IMR-90 (cell line): Measurements from ENCODE around the gene USP32. TPM values are rescaled to one million over a fixed set of nuclear protein-coding genes. Genes with fewer than 3 reads are reported as not detected.

Source experiments
- ATAC-seq: fragments of 200-7000 bp; cut with Tn5 transposase; 2 replicates; pipeline ENCODE4 v1.9.1; 2020; ENCODE audit warnings: low read depth, mild to moderate bottlenecking, moderate library complexity
- BruUV-seq: library from RNA; stranded (reverse); fragments of 400-500 nt; replicated peaks from 2 replicates; lab custom pipeline; 2021; lab: Mats Ljungman, UMichigan
- CTCF ChIA-PET: fragments of 300-600 bp; formaldehyde crosslinking; extraction: SDS; loops from one replicate; lab custom pipeline; 2021; ENCODE audit warnings: antibody characterized with exemption; lab: Yijun Ruan, JAX
- POLR2A ChIA-PET: fragments of 300-600 bp; sonication (Branson Sonifier 250); formaldehyde crosslinking; loops from one replicate; lab custom pipeline; 2022; ENCODE audit warnings: antibody characterized with exemption; ENCODE audit not compliant: unreplicated experiment; lab: Charles Lee
- DNase-seq: peaks from one replicate; pipeline ENCODE4 v3.0.0; 2013
- H2AFZ ChIP-seq: replicated peaks from 2 replicates; pipeline ENCODE3; 2013; ENCODE audit warnings: low read length, mild to moderate bottlenecking; ENCODE audit not compliant: poor library complexity
- H2AK5ac ChIP-seq: 2 replicates; pipeline ENCODE4 v1.6.1; 2013; ENCODE audit warnings: low read depth, low read length, inconsistent platforms
- H2AK9ac ChIP-seq: replicated peaks from 2 replicates; pipeline ENCODE3; 2013; ENCODE audit warnings: mild to moderate bottlenecking, low read depth, low read length, moderate library complexity; ENCODE audit not compliant: poor library complexity
- H2BK120ac ChIP-seq: 2 replicates; pipeline ENCODE4 v1.6.1; 2013; ENCODE audit warnings: low read depth, low read length, inconsistent platforms
- H2BK15ac ChIP-seq: 3 replicates; pipeline ENCODE4 v1.6.1; 2013; ENCODE audit warnings: low read depth, low read length, inconsistent platforms
- H2BK20ac ChIP-seq: 2 replicates; pipeline ENCODE4 v1.6.1; 2013; ENCODE audit warnings: low read depth, mild to moderate bottlenecking, inconsistent platforms, low read length, moderate library complexity
- H2BK5ac ChIP-seq: 2 replicates; pipeline ENCODE4 v1.6.1; 2013; ENCODE audit warnings: mild to moderate bottlenecking, low read depth, low read length, inconsistent platforms; ENCODE audit not compliant: poor library complexity, severe bottlenecking
- H3K14ac ChIP-seq: replicated peaks from 2 replicates; pipeline ENCODE4 v1.6.1; 2013; ENCODE audit warnings: low read depth, low read length, inconsistent platforms
- H3K18ac ChIP-seq: 2 replicates; pipeline ENCODE4 v1.6.1; 2013; ENCODE audit warnings: low read depth, low read length, control low read depth
- H3K23ac ChIP-seq: 2 replicates; pipeline ENCODE4 v1.6.1; 2013; ENCODE audit warnings: low read depth, low read length, inconsistent platforms
- H3K27ac ChIP-seq: 2 replicates; pipeline ENCODE4 v1.5.1; 2013; ENCODE audit warnings: mild to moderate bottlenecking, control low read depth, low read length; ENCODE audit not compliant: insufficient read depth
- H3K27me3 ChIP-seq: 2 replicates; pipeline ENCODE4 v1.6.1; 2013; ENCODE audit warnings: low read length; ENCODE audit not compliant: control insufficient read depth, insufficient read depth
- H3K36me3 ChIP-seq: 2 replicates; pipeline ENCODE4 v1.6.1; 2013; ENCODE audit warnings: low read length, mixed read lengths; ENCODE audit not compliant: control insufficient read depth, insufficient read depth
- H3K4ac ChIP-seq: 2 replicates; pipeline ENCODE4 v1.6.1; 2013; ENCODE audit warnings: low read depth, low read length, inconsistent platforms
- H3K4me1 ChIP-seq: 2 replicates; pipeline ENCODE4 v1.6.1; 2013; ENCODE audit warnings: low read length, mixed read lengths; ENCODE audit not compliant: control insufficient read depth, insufficient read depth
- H3K4me2 ChIP-seq: 2 replicates; pipeline ENCODE4 v1.6.1; 2013; ENCODE audit warnings: low read depth, mild to moderate bottlenecking, control low read depth, low read length, moderate library complexity
- H3K4me3 ChIP-seq: 2 replicates; pipeline ENCODE4 v1.5.1; 2013; ENCODE audit warnings: low read depth, mild to moderate bottlenecking, control low read depth, low read length, moderate library complexity; ENCODE audit not compliant: insufficient read depth
- H3K56ac ChIP-seq: 2 replicates; pipeline ENCODE4 v1.6.1; 2013; ENCODE audit warnings: low read length, inconsistent platforms; ENCODE audit not compliant: insufficient read depth; ENCODE audit errors: extremely low read depth
- H3K79me1 ChIP-seq, 2 experiments: 2 replicates each; pipeline ENCODE4 v1.6.1; 2013; ENCODE audit warnings: low read length in 2 of 2, inconsistent platforms in 1 of 2, low read depth in 1 of 2
- H3K9ac ChIP-seq: 2 replicates; pipeline ENCODE4 v1.6.1; 2013; ENCODE audit warnings: low read depth, low read length, control low read depth
- H3K9me1 ChIP-seq: 2 replicates; pipeline ENCODE4 v1.6.1; 2013; ENCODE audit warnings: low read length, inconsistent platforms; ENCODE audit not compliant: insufficient read depth
- H3K9me3 ChIP-seq: 2 replicates; pipeline ENCODE4 v1.6.1; 2013; ENCODE audit warnings: low read length; ENCODE audit not compliant: control insufficient read depth, insufficient read depth
- H4K20me1 ChIP-seq: 2 replicates; pipeline ENCODE4 v1.6.1; 2013; ENCODE audit warnings: low read length, inconsistent platforms; ENCODE audit not compliant: insufficient read depth
- H4K5ac ChIP-seq: 2 replicates; pipeline ENCODE4 v1.6.1; 2013; ENCODE audit warnings: mild to moderate bottlenecking, low read depth, low read length, control low read depth
- H4K8ac ChIP-seq, 2 experiments: 2 replicates each; pipeline ENCODE4 v1.6.1; 2013; ENCODE audit warnings: low read depth in 2 of 2, low read length in 2 of 2, control low read depth in 1 of 2, inconsistent platforms in 1 of 2
- H4K91ac ChIP-seq: 2 replicates; pipeline ENCODE4 v1.6.1; 2013; ENCODE audit warnings: low read depth, low read length, inconsistent platforms; ENCODE audit not compliant: insufficient read depth
- CEBPB ChIP-seq: IDR thresholded peaks from 2 replicates; pipeline ENCODE4 v1.6.1; 2012; ENCODE audit warnings: low read depth, low read length, improper control_type of control experiment
- USF2 ChIP-seq: fragments of 150-350 bp; IDR thresholded peaks from 2 replicates; pipeline ENCODE4 v1.6.1; 2017; ENCODE audit warnings: mild to moderate bottlenecking, antibody characterized with exemption, low read length, low read depth
- WGBS, 2 experiments: methylation state at CpG; one replicate each; pipeline versions ENCODE4 v1.1.5 to v1.1.7; 2013; ENCODE audit warnings: missing lambda C conversion rate in 2 of 2; ENCODE audit not compliant: insufficient read length in 1 of 2; ENCODE audit errors: extremely low coverage in 2 of 2; 5-methylcytosine and 5-hydroxymethylcytosine counted together
- dilution Hi-C: fragments of 300-500 bp; cut with HindIII; formaldehyde crosslinking; loops from one replicate; pipeline ENCODE4 v1.14.3; 2018; ENCODE audit warnings: low sequenced_read_pairs; ENCODE audit not compliant: unreplicated experiment
- in situ Hi-C: fragments of 300-500 bp; cut with MboI; formaldehyde crosslinking; loops from 3 replicates; pipeline ENCODE4 v1.14.3; 2019; ENCODE audit warnings: low sequenced_read_pairs, inconsistent platforms, mixed read lengths
- intact Hi-C: fragments of 100-400 bp; cut with micrococcal nuclease; formaldehyde crosslinking; loops from 2 replicates; pipeline ENCODE4 v1.10.0; 2022
- polyA plus RNA-seq, 3 experiments: library from polyadenylated mRNA; depleted of rRNA; stranded (reverse); fragments of >200 nt; gene quantifications; 2 replicates each; pipeline ENCODE4 v1.2.3, GENCODE V29; 2012; ENCODE audit warnings: low replicate concordance in 1 of 3
- total RNA-seq: library from RNA; depleted of rRNA; stranded (reverse); fragments of >200 nt; gene quantifications from 2 replicates; pipeline ENCODE4 v1.2.3, GENCODE V29; 2012

The USP32 gene
- total and polyA plus RNA-seq, 2 of the 4 experiments (the other 2 are of a cell fraction) = 16.8 to 46.8 TPM

- Histone ChIP-seq H2AK5ac (no peak overlapping the region), H3K27ac (peak overlapping the region; percentile 13; the same call in 1 of the 2 replicates), H2BK120ac (no peak overlapping the region), H3K27me3 (no peaks in the 10 kb centered on the region), H2AFZ (no peak overlapping the region), H3K9me3 (no peaks in the 10 kb centered on the region), H2BK5ac (no peak overlapping the region), H3K4me1 (peaks cover 6% of the 10 kb centered on the region), H4K20me1 (peaks cover 36% of the 10 kb centered on the region; the same call in 1 of the 2 replicates), H3K14ac (no peak overlapping the region), H3K4me3 (no peak overlapping the region), H3K56ac (no peak overlapping the region), H3K9me1 (peaks cover 17% of the 10 kb centered on the region), H3K79me1 (peaks cover 24 to 71% of the 10 kb centered on the region in 2 experiments), H3K9ac (no peak overlapping the region), H3K4me2 (no peak overlapping the region), H3K18ac (no peak overlapping the region), H2BK15ac (no peak overlapping the region), H3K36me3 (peaks cover 9% of the 10 kb centered on the region; the same call in 1 of the 2 replicates), H2BK20ac (no peak overlapping the region), H4K5ac (no peak overlapping the region), H3K23ac (no peak overlapping the region), H2AK9ac (no peak overlapping the region), H4K91ac (no peak overlapping the region), H3K4ac (no peak overlapping the region), H4K8ac (no peak overlapping the region)
- ChIA-PET CTCF (interaction anchor here (0.7 kb wide), 1 partner anchor 10 kb away, joined by 4 read pairs; no protein-coding TSS in a partner anchor), POLR2A (no interaction called here)
- DNase-seq (no peak), ATAC-seq (no peak)
- dilution Hi-C loops = no loop called here
- 100% methylated on average over 4 of the region's 13 CpGs; no CpG with 5 or more reads in 1 of the 2 experiments for WGBS, 2 experiments
- in situ Hi-C loops = no loop called here
- intact Hi-C loops = no loop called here
- BruUV-seq = no TSS peak
- no peak for TF ChIP-seq USF2
- 0 out of 2 replicates have a peak, but pooled peaks have one; percentile 0 for TF ChIP-seq CEBPB
These were observed 66.0 kb downstream of the USP32 start for GRCh38 chr17:60325730-60326524.
